PC-9 (cell line): ENCODE results near the gene PSME3IP1. TPM values are rescaled to one million over a fixed set of nuclear protein-coding genes. Genes with fewer than 3 reads are reported as not detected.

Source experiments
- BruUV-seq: library from RNA; stranded (reverse); fragments of 400-500 nt; replicated peaks from 2 replicates; lab custom pipeline; 2021; lab: Mats Ljungman, UMichigan
- CTCF ChIA-PET: fragments of 300-600 bp; sonication (Branson Sonifier 250); formaldehyde crosslinking; loops from one replicate; lab custom pipeline; 2022; ENCODE audit warnings: antibody characterized with exemption; lab: Charles Lee
- POLR2A ChIA-PET: fragments of 300-600 bp; sonication (Branson Sonifier 250); formaldehyde crosslinking; loops from one replicate; lab custom pipeline; 2022; ENCODE audit warnings: antibody characterized with exemption; ENCODE audit not compliant: unreplicated experiment; lab: Charles Lee
- DNase-seq, 2 experiments: peaks; one replicate each; pipeline versions ENCODE4 v3.0.0 to v3.0.0-alpha.2; 2015 to 2022; ENCODE audit warnings: mixed read lengths in 1 of 2
- H2AFZ ChIP-seq: fragments of 200-600 bp; sonication (generic); 2 replicates; pipeline ENCODE4 v1.8.1; 2017; ENCODE audit warnings: antibody characterized with exemption
- H3F3A ChIP-seq: fragments of 200-600 bp; sonication (generic); 2 replicates; pipeline ENCODE4 v1.8.1; 2017; ENCODE audit warnings: antibody characterized with exemption, mild to moderate bottlenecking, low read depth; ENCODE audit not compliant: insufficient read depth
- H3K27ac ChIP-seq: fragments of 200-600 bp; sonication (generic); 2 replicates; pipeline ENCODE4 v1.6.1; 2016; ENCODE audit warnings: mixed run types
- H3K27me3 ChIP-seq: fragments of 200-600 bp; sonication (generic); 2 replicates; pipeline ENCODE4 v1.6.1; 2016; ENCODE audit warnings: low read depth, mixed run types; ENCODE audit not compliant: insufficient read depth
- H3K36me3 ChIP-seq: fragments of 200-600 bp; sonication (generic); 2 replicates; pipeline ENCODE4 v1.6.1; 2016; ENCODE audit warnings: low read depth, mixed run types
- H3K4me1 ChIP-seq: fragments of 200-600 bp; sonication (generic); replicated peaks from 2 replicates; pipeline ENCODE4 v1.6.1; 2016; ENCODE audit warnings: mixed run types; ENCODE audit not compliant: insufficient read depth
- H3K4me2 ChIP-seq: fragments of 200-600 bp; sonication (generic); 2 replicates; pipeline ENCODE4 v1.6.1; 2017; ENCODE audit warnings: mixed run types
- H3K4me3 ChIP-seq: fragments of 200-600 bp; sonication (generic); 2 replicates; pipeline ENCODE4 v1.6.1; 2016; ENCODE audit warnings: mixed run types
- H3K79me2 ChIP-seq: fragments of 200-600 bp; sonication (generic); 2 replicates; pipeline ENCODE4 v1.6.1; 2017; ENCODE audit warnings: low read depth, mixed run types
- H3K9me2 ChIP-seq: fragments of 200-600 bp; sonication (generic); 2 replicates; pipeline ENCODE4 v1.8.1; 2017; ENCODE audit warnings: mild to moderate bottlenecking; ENCODE audit not compliant: insufficient read depth
- H3K9me3 ChIP-seq: fragments of 200-600 bp; sonication (generic); 2 replicates; pipeline ENCODE4 v1.8.1; 2016; ENCODE audit warnings: low read depth; ENCODE audit not compliant: insufficient read depth
- H4K20me1 ChIP-seq: fragments of 200-600 bp; sonication (generic); 2 replicates; pipeline ENCODE4 v1.8.1; 2017; ENCODE audit not compliant: insufficient read depth
- CTCF ChIP-seq: fragments of 200-600 bp; sonication (generic); conservative IDR thresholded peaks from 2 replicates; pipeline ENCODE4 v1.6.1; 2017; ENCODE audit warnings: mixed run types, antibody characterized with exemption, mild to moderate bottlenecking, moderate library complexity
- EZH2 ChIP-seq: fragments of 200-600 bp; sonication (generic); IDR thresholded peaks from 2 replicates; pipeline ENCODE4 v1.8.0; 2017; ENCODE audit warnings: antibody characterized with exemption, low read depth
- intact Hi-C: fragments of 100-400 bp; cut with micrococcal nuclease; formaldehyde crosslinking; loops from one replicate; pipeline ENCODE4 v1.10.0; 2022; ENCODE audit not compliant: unreplicated experiment
- total RNA-seq: library from RNA; stranded (reverse); gene quantifications from 2 replicates; pipeline ENCODE4 v1.2.3, GENCODE V29; 2021

Gene PSME3IP1
- total RNA-seq, 1 experiment from 2014 or later, result 121 TPM

DNA sequence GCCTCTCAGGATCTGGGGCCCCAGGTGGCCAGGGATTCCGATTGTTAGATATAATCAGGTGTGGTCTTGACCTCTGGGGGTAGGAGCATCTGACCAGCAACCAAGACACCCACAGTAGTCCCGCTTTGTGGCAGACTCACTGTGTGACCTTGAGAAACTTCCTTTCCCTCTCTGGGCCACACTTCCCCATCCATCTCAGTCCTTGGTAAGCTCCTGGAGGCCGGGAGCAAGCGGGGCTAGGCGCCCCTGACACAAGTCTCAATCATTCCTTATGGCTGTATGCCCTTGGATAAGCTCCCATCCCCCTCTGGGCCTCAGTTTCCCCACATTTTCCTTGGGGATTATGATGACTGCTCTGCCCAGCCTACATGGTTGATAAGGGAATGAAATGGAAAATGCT lies 72.2 kb downstream of the PSME3IP1 start:
- no peaks in the 10 kb centered on the region for H3K27me3 ChIP-seq
- no peaks in the 10 kb centered on the region for H3K4me1 ChIP-seq
- H2AFZ ChIP-seq, result no peak overlapping the region
- ChIA-PET CTCF (no interaction called here), POLR2A (interaction anchor here (0.6 kb wide), 1 partner anchor 121 kb away, joined by 9 read pairs; no protein-coding TSS in a partner anchor)
- H3F3A ChIP-seq, result no peaks in the 10 kb centered on the region
- no peak overlapping the region for H3K4me2 ChIP-seq
- no peak overlapping the region for H3K4me3 ChIP-seq
- H3K9me3 ChIP-seq, result no peaks in the 10 kb centered on the region
- no peaks in the 10 kb centered on the region for H3K36me3 ChIP-seq
- H3K27ac ChIP-seq, result no peak overlapping the region
- intact Hi-C loops, result no loop called here
- TF ChIP-seq EZH2, result no peak
- no peak for TF ChIP-seq CTCF
- no TSS peak for BruUV-seq
- no peaks in the 10 kb centered on the region for H3K9me2 ChIP-seq
- H4K20me1 ChIP-seq, result no peaks in the 10 kb centered on the region
- DNase-seq, result no peak
- H3K79me2 ChIP-seq, result no peaks in the 10 kb centered on the region

- intact Hi-C loops, result no loop called here
- no peak for TF ChIP-seq EZH2
- no peak for TF ChIP-seq CTCF
- no peaks in the 10 kb centered on the region for H3K9me2 ChIP-seq
- H3K36me3 ChIP-seq, result no peaks in the 10 kb centered on the region
- H3K9me3 ChIP-seq, result no peaks in the 10 kb centered on the region
- no TSS peak for BruUV-seq
- no peak overlapping the region for H3K27ac ChIP-seq
- H3F3A ChIP-seq, result no peaks in the 10 kb centered on the region
- no peak overlapping the region for H2AFZ ChIP-seq
- DNase-seq, result no peak
- no peaks in the 10 kb centered on the region for H3K79me2 ChIP-seq
- H3K4me3 ChIP-seq, result no peak overlapping the region
- H4K20me1 ChIP-seq, result no peaks in the 10 kb centered on the region
- H3K4me2 ChIP-seq, result no peak overlapping the region
- ChIA-PET CTCF (no interaction called here), POLR2A (no interaction called here)
- no peaks in the 10 kb centered on the region for H3K4me1 ChIP-seq
- H3K27me3 ChIP-seq, result no peaks in the 10 kb centered on the region
Observed at GRCh38 chr16:57113042-57113453, 72.8 kb downstream of the PSME3IP1 start.

DNA sequence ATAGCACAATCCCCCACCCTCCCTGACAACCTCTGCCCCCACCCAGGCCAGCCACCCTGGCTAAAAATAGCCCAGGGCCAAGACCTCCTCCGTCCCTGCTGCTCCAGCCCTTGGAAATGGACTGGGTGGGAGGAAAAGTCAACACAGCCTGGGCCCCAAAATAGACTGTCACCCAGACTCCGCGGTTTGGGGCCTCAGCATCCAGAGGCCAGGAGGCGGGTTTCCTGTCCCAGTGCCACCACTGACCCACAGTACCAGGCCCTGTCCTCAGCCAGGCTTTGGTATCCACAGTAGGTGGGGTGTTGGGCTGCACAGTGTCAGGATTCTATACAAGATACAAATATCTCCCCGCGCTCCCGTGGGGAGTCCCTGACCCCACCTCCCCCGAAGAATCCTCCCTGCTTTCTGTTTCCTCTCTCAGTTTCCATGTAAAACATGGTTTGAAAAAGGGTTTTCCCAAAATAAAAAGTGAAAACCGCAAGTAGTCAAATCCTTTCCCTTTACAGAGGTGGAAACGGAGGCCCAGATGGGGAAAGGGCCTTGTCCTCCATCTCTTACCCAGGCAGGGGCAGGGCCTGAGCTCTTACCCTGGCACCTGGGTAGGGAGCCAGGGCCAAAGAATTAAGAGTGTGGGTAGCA lies 73.3 kb downstream of the PSME3IP1 start:
- no peak for DNase-seq
- Histone ChIP-seq H3K79me2 (no peaks in the 10 kb centered on the region), H3F3A (no peaks in the 10 kb centered on the region), H3K4me1 (no peaks in the 10 kb centered on the region), H3K4me2 (no peak overlapping the region), H3K9me2 (no peaks in the 10 kb centered on the region), H4K20me1 (no peaks in the 10 kb centered on the region), H3K4me3 (no peak overlapping the region), H3K27me3 (no peaks in the 10 kb centered on the region), H2AFZ (no peak overlapping the region), H3K27ac (no peak overlapping the region), H3K9me3 (no peaks in the 10 kb centered on the region), H3K36me3 (no peaks in the 10 kb centered on the region)
- no TSS peak for BruUV-seq
- ChIA-PET CTCF (no interaction called here), POLR2A (no interaction called here)
- intact Hi-C loops, result no loop called here
- TF ChIP-seq EZH2 (no peak), CTCF (no peak)
